ENCODE data around the gene NR0B2.
"Not testable (repeated sequence)": the region's sequence is repeated elsewhere in the genome, so short reads cannot be mapped to it uniquely, and the experiment has no call there.

The NR0B2 gene

GRCh38 chr1:26879793-26880192 is 34.0 kb downstream of the NR0B2 start:
- Histone ChIP-seq H4K8ac (ENCODE audit: low read length) (no peak overlapping the region), H2AFZ (ENCODE audit: low read depth, low read length) (no peak overlapping the region), H3K14ac (ENCODE audit: low read length in 2 of 2) (no peak overlapping the region), H2AK5ac (ENCODE audit: low read length, severe bottlenecking) (no peak overlapping the region), H3K4me1 (ENCODE audit: control insufficient read depth, insufficient read depth, low read depth, low read length) (no peaks in the 10 kb centered on the region), H3K4me3 (ENCODE audit: insufficient read depth in 1 of 2, low read depth in 1 of 2, low read length in 2 of 2) (no peak overlapping the region), H3K9me3 (ENCODE audit: control insufficient read depth, low read length) (no peaks in the 10 kb centered on the region), H2BK15ac (ENCODE audit: low read depth, poor library complexity, severe bottlenecking) (no peak overlapping the region), H3K27me3 (ENCODE audit: control insufficient read depth in 1 of 2, insufficient read depth in 1 of 2, low read length in 2 of 2) (no peaks in the 10 kb centered on the region), H3K18ac (ENCODE audit: low read depth in 1 of 2, low read length in 2 of 2) (no peak overlapping the region), H2BK5ac (ENCODE audit: low read depth, low read length, poor library complexity, severe bottlenecking) (no peak overlapping the region), H3K79me1 (replicated peaks; ENCODE audit: low read length, poor library complexity, severe bottlenecking) (peaks cover 25% of the 10 kb centered on the region), H3K9ac (ENCODE audit: low read length) (no peak overlapping the region), H2BK120ac (ENCODE audit: low read depth, low read length) (no peak overlapping the region), H2BK12ac (ENCODE audit: low read length in 2 of 2) (no peak overlapping the region), H3K4me2 (ENCODE audit: low read length, poor library complexity, severe bottlenecking) (no peak overlapping the region), H3K23ac (ENCODE audit: low read length in 2 of 2) (no peak overlapping the region), H3K4ac (ENCODE audit: low read depth in 1 of 2, low read length in 2 of 2) (no peak overlapping the region), H4K91ac (ENCODE audit: low read length) (no peak overlapping the region), H3K36me3 (ENCODE audit: control insufficient read depth in 1 of 2, insufficient read depth in 2 of 2, low read depth in 1 of 2, low read length in 2 of 2) (peaks cover 58 to 87% of the 10 kb centered on the region in 2 experiments), H3K27ac (ENCODE audit: low read length, poor library complexity, severe bottlenecking) (no peak overlapping the region)
- no peak for DNase-seq
- WGBS = 94% methylated on average over 4 of the region's 4 CpGs

DNA sequence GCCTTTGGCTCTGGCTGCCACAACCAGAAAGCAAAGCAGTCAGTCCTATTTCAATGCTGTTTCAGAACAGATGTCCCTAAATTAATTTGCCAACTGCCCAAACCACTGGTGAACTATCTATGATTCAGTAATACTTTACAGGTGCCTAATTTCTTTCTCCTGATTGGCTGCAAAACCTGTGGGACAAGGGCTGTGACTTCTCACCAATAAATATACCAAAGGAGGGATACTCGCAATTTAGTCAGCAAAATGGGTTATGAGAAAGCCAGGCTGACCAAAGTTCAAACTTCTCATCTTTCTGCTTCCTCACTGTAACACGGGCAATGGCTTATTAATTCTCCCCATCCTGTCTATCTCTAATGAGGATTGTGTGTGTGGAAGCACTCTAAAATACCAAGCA is 36.4 kb downstream of the NR0B2 start:
- H2BK120ac ChIP-seq (ENCODE audit: low read depth, low read length) = no peak overlapping the region
- no peak overlapping the region for H3K23ac ChIP-seq (ENCODE audit: low read length in 2 of 2)
- no peak overlapping the region for H2AFZ ChIP-seq (ENCODE audit: low read depth, low read length)
- WGBS = 100% methylated on average over 1 of the region's 2 CpGs
- H3K4me2 ChIP-seq (ENCODE audit: low read length, poor library complexity, severe bottlenecking) = no peak overlapping the region
- no peak overlapping the region for H3K18ac ChIP-seq (ENCODE audit: low read depth in 1 of 2, low read length in 2 of 2)
- no peak overlapping the region for H3K14ac ChIP-seq (ENCODE audit: low read length in 2 of 2)
- H3K9me3 ChIP-seq (ENCODE audit: control insufficient read depth, low read length) = no peaks in the 10 kb centered on the region
- DNase-seq = no peak
- peaks cover 1% of the 10 kb centered on the region for H3K4me1 ChIP-seq (ENCODE audit: control insufficient read depth, insufficient read depth, low read depth, low read length)
- no peak overlapping the region for H2BK5ac ChIP-seq (ENCODE audit: low read depth, low read length, poor library complexity, severe bottlenecking)
- H2AK5ac ChIP-seq (ENCODE audit: low read length, severe bottlenecking) = no peak overlapping the region
- H3K27ac ChIP-seq (ENCODE audit: low read length, poor library complexity, severe bottlenecking) = no peak overlapping the region
- H4K91ac ChIP-seq (ENCODE audit: low read length) = no peak overlapping the region
- H3K4me3 ChIP-seq (ENCODE audit: insufficient read depth in 1 of 2, low read depth in 1 of 2, low read length in 2 of 2) = no peak overlapping the region
- no peak overlapping the region for H4K8ac ChIP-seq (ENCODE audit: low read length)
- no peak overlapping the region for H2BK15ac ChIP-seq (ENCODE audit: low read depth, poor library complexity, severe bottlenecking)
- peaks cover 15% of the 10 kb centered on the region for H3K79me1 ChIP-seq (replicated peaks; ENCODE audit: low read length, poor library complexity, severe bottlenecking)
- H2BK12ac ChIP-seq (ENCODE audit: low read length in 2 of 2) = no peak overlapping the region
- H3K27me3 ChIP-seq (ENCODE audit: control insufficient read depth in 1 of 2, insufficient read depth in 1 of 2, low read length in 2 of 2) = no peaks in the 10 kb centered on the region
- H3K4ac ChIP-seq (ENCODE audit: low read depth in 1 of 2, low read length in 2 of 2) = no peak overlapping the region
- peak overlapping the region; percentile 0 for H3K9ac ChIP-seq (ENCODE audit: low read length)
- peaks cover 36 to 63% of the 10 kb centered on the region in 2 experiments for H3K36me3 ChIP-seq (ENCODE audit: control insufficient read depth in 1 of 2, insufficient read depth in 2 of 2, low read depth in 1 of 2, low read length in 2 of 2)

- H4K8ac ChIP-seq (ENCODE audit: low read length) = no peak overlapping the region
- peaks cover 2% of the 10 kb centered on the region for H3K4me1 ChIP-seq (ENCODE audit: control insufficient read depth, insufficient read depth, low read depth, low read length)
- H3K9me3 ChIP-seq (ENCODE audit: control insufficient read depth, low read length) = no peaks in the 10 kb centered on the region
- H3K79me1 ChIP-seq (replicated peaks; ENCODE audit: low read length, poor library complexity, severe bottlenecking) = peaks cover 14% of the 10 kb centered on the region
- H2AK5ac ChIP-seq (ENCODE audit: low read length, severe bottlenecking) = no peak overlapping the region
- 62% methylated on average over 4 of the region's 4 CpGs for WGBS
- peak overlapping the region in 1 of 2 experiments; percentile 26 for H3K23ac ChIP-seq (ENCODE audit: low read length in 2 of 2)
- no peak overlapping the region for H3K4me3 ChIP-seq (ENCODE audit: insufficient read depth in 1 of 2, low read depth in 1 of 2, low read length in 2 of 2)
- H2AFZ ChIP-seq (ENCODE audit: low read depth, low read length) = no peak overlapping the region
- no peak overlapping the region for H2BK12ac ChIP-seq (ENCODE audit: low read length in 2 of 2)
- no peak for DNase-seq
- H3K14ac ChIP-seq (ENCODE audit: low read length in 2 of 2) = no peak overlapping the region
- no peak overlapping the region for H2BK120ac ChIP-seq (ENCODE audit: low read depth, low read length)
- H3K27me3 ChIP-seq (ENCODE audit: control insufficient read depth in 1 of 2, insufficient read depth in 1 of 2, low read length in 2 of 2) = no peaks in the 10 kb centered on the region
- no peak overlapping the region for H2BK15ac ChIP-seq (ENCODE audit: low read depth, poor library complexity, severe bottlenecking)
- no peak overlapping the region for H4K91ac ChIP-seq (ENCODE audit: low read length)
- no peak overlapping the region for H3K9ac ChIP-seq (ENCODE audit: low read length)
- peaks cover 22 to 41% of the 10 kb centered on the region in 2 experiments for H3K36me3 ChIP-seq (ENCODE audit: control insufficient read depth in 1 of 2, insufficient read depth in 2 of 2, low read depth in 1 of 2, low read length in 2 of 2)
- no peak overlapping the region for H3K18ac ChIP-seq (ENCODE audit: low read depth in 1 of 2, low read length in 2 of 2)
- H2BK5ac ChIP-seq (ENCODE audit: low read depth, low read length, poor library complexity, severe bottlenecking) = no peak overlapping the region
- no peak overlapping the region for H3K27ac ChIP-seq (ENCODE audit: low read length, poor library complexity, severe bottlenecking)
- H3K4me2 ChIP-seq (ENCODE audit: low read length, poor library complexity, severe bottlenecking) = no peak overlapping the region
- no peak overlapping the region for H3K4ac ChIP-seq (ENCODE audit: low read depth in 1 of 2, low read length in 2 of 2)
These were observed 38.9 kb downstream of the NR0B2 start for GRCh38 chr1:26874896-26875295.

DNA sequence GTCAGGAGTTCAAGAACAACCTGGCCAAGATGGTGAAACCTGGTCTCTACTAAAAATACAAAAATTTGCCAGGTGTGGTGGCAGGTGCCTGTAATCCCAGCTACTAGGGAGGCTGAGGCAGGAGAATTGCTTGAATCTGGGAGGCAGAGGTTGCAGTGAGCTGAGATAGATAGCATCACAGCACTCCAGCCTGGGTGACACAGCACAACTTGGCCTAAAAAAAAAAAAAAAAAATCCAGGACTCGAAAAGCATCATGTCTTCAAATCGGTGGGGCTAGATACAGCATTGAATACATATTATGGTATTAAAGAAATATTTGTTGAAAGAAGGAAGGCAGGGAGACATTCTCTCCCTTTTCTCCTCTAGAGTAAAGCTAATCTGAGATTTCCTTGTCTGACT is 40.7 kb downstream of the NR0B2 start:
- H3K4me1 ChIP-seq (ENCODE audit: control insufficient read depth, insufficient read depth, low read depth, low read length); H4K8ac ChIP-seq (ENCODE audit: low read length); H2BK5ac ChIP-seq (ENCODE audit: low read depth, low read length, poor library complexity, severe bottlenecking); H2BK15ac ChIP-seq (ENCODE audit: low read depth, poor library complexity, severe bottlenecking); H3K27ac ChIP-seq (ENCODE audit: low read length, poor library complexity, severe bottlenecking); H3K9me3 ChIP-seq (ENCODE audit: control insufficient read depth, low read length); H2AFZ ChIP-seq (ENCODE audit: low read depth, low read length); H3K14ac ChIP-seq (ENCODE audit: low read length in 2 of 2); H3K4me2 ChIP-seq (ENCODE audit: low read length, poor library complexity, severe bottlenecking); H4K91ac ChIP-seq (ENCODE audit: low read length); H2AK5ac ChIP-seq (ENCODE audit: low read length, severe bottlenecking); H3K18ac ChIP-seq (ENCODE audit: low read depth in 1 of 2, low read length in 2 of 2); H3K23ac ChIP-seq (ENCODE audit: low read length in 2 of 2); H3K9ac ChIP-seq (ENCODE audit: low read length); H3K27me3 ChIP-seq (ENCODE audit: control insufficient read depth in 1 of 2, insufficient read depth in 1 of 2, low read length in 2 of 2); H2BK120ac ChIP-seq (ENCODE audit: low read depth, low read length); H3K4ac ChIP-seq (ENCODE audit: low read depth in 1 of 2, low read length in 2 of 2); DNase-seq; H2BK12ac ChIP-seq (ENCODE audit: low read length in 2 of 2); H3K4me3 ChIP-seq (ENCODE audit: insufficient read depth in 1 of 2, low read depth in 1 of 2, low read length in 2 of 2): not testable (repeated sequence)
- H3K36me3 ChIP-seq (ENCODE audit: control insufficient read depth in 1 of 2, insufficient read depth in 2 of 2, low read depth in 1 of 2, low read length in 2 of 2) = peaks cover 8 to 25% of the 10 kb centered on the region in 2 experiments
- 100% methylated on average over 2 of the region's 2 CpGs for WGBS
- peaks cover 11% of the 10 kb centered on the region for H3K79me1 ChIP-seq (replicated peaks; ENCODE audit: low read length, poor library complexity, severe bottlenecking)
